Skin epidermis (tissue), 12 donors: ENCODE results near the gene ZSCAN20.

Source experiments
- H3K27ac ChIP-seq, 21 experiments: fragments of 200-600 bp; sonication (generic) in 11 of 21; one replicate each; pipeline ENCODE4 v1.5.0; 2020; ENCODE audit warnings: mild to moderate bottlenecking in 3 of 21, inconsistent platforms in 2 of 21, moderate library complexity in 2 of 21
- H3K4me3 ChIP-seq, 7 experiments: fragments of 200-600 bp; sonication (generic) in 2 of 7; one replicate each; pipeline ENCODE4 v1.5.0; 2020; ENCODE audit warnings: inconsistent platforms in 2 of 7, mild to moderate bottlenecking in 2 of 7, moderate library complexity in 1 of 7

The ZSCAN20 gene

DNA sequence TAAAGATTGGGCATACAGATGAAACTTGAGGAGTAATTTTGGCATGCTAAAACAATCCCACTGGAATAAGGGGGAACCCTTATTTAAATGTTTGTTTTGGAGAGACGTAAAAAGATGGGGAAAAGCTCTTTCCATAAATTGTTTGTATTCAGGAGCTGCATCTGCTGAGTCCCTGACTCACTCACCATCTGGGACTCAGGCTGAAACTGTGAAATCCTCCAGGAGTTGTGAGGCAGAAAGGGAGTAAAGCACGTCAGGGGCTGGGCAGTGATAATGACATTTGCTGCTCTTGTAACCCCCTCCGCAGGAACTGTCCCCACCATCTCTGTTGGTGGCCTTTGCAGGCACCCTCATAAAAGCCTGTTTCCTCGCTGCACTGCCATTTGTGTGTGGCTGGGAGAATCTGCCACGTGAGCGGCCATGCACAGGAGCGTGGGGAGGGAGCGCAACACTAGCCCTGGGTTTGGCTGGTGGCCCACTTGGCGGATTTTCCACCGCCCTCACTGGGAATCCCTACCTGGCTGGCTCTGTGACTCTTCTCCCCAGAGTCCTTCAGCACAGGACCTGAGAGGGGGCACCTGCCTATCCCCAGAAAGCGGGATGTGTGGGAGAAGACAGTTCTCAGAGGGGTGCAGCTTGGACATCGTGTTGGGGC, 45.3 kb downstream of the ZSCAN20 start:
- Histone ChIP-seq H3K27ac (no peak overlapping the region), H3K4me3 (no peak overlapping the region)

DNA sequence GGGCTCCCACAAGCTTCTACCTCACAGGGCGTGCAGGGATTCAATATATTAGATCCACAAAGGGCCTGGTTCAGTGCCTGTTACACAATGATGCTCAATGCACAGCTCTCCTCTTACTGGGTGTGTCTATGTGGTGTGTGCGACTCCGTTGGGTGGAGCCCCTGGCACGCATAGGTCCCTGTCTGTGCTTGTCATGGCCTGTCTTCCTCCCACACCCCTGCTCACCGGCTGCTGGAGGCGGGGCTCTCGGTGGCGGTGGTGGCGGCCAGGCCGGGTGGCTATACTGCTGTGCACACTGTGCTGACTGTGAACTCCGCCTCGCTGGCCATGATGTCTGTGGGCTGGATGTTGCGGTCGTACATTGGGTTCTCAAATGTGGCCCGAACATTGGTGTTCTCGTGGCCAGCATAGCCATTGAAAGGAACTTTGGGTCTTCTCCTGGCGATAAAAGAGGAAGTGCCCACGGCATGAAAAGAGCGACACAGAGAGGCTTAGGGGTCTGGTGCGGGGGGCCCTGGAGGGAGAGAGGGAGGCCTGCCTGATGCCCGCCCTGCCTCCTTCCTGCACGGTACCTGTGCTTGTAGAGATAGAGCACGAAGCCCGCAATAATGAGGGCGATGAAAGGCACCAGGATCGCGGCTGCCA, 46.9 kb downstream of the ZSCAN20 start:
- Histone ChIP-seq H3K4me3 (no peak overlapping the region), H3K27ac (no peak overlapping the region)

DNA sequence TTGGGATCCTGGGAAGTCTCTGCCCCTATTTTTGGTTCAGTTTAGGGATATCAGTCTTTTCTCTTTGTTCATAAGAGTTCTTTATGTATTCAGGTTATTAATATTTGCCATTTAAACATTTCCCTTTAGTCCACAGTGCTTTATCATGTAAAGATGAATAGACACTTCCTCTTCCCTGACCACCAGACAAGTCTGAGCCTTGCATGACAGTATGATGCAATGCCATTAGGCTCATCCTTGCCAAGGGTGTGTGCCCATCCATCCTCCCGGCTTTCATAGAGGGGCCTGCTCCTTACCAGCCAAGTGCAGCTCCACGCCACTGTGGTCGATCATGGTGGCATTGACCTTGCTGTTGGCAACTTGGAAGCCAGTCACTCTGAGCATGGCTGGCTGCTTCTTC, 52.1 kb downstream of the ZSCAN20 start:
- H3K27ac ChIP-seq = no peak overlapping the region
- H3K4me3 ChIP-seq = no peak overlapping the region

DNA sequence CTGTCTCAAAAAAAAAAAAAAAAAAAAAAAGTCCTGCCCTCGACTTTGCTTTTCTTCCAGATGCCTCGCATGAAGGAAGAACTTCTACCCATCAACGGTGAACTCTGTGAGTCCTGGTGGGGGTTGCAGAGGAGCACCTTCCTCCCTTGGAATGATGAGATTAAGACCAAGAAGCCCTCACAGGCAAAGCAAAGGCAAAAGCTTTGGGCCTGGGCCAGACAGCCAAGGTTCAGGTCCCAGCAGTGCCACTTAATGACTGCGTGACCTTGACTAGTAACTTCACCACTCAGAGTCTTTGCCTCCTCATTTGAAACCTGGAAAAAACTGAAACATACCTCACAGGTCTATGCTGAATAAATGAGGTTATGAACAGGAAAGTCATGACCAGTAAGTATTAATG, 55.5 kb downstream of the ZSCAN20 start:
- no peak overlapping the region for H3K27ac ChIP-seq
- H3K4me3 ChIP-seq = no peak overlapping the region

DNA sequence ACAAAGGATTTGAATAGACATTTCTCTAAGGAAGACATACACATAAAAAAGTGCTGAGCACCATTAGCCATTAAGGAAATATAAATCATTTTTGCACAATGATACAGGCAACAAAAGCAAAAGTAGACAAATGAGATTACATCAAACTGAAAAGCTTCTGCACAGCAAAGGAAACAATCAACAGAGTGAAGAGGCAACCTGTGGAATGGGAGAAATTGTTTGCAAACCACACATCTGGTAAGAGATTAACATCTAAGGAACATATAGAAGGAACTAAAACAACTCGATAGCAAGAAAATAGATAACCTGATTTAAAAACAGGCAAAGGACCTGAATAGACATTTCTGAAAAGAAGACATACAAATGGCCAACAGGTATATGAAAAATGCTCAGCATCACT, 57.5 kb downstream of the ZSCAN20 start:
- Histone ChIP-seq H3K4me3 (no peak overlapping the region), H3K27ac (no peak overlapping the region)

DNA sequence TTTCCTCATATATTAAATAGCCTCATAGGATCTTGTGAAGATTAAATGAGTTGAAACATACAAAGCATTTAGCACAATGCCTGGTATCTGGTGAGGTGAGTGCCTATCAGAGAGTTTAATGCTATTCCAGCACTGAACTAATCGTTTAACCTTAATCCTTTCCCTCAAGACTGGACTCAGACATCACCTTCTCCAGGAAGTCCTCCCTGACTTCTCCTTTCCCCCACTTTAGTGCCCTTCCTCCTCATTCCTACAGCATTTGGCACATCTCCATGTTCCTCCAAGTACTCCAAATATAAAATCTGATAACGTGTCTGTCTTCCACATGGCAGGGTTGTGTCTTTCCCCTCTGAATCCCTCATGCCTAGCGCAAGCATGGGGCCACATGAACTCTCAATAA, 59.8 kb downstream of the ZSCAN20 start:
- no peak overlapping the region for H3K27ac ChIP-seq
- no peak overlapping the region for H3K4me3 ChIP-seq

DNA sequence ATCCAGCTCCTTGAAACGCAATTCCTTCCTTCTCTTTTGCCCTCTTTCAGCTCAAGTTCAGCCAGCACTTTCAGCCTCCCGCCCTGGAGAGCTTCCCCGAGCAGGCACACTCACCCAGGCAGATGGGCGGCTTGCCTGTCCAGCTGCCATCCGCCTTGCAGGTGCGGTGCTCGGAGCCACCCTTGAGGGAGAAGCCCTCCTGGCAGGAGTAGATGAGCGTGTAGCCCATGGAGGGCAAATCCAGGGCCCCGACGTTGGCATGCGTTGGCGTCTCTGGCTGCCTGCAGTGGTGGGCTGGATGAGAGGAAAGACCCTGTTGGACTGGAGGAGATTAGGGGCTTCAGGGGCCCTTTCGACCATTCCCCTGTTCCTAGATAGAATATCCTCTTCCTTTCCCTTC, 60.5 kb downstream of the ZSCAN20 start:
- H3K4me3 ChIP-seq = no peak overlapping the region
- no peak overlapping the region for H3K27ac ChIP-seq

DNA sequence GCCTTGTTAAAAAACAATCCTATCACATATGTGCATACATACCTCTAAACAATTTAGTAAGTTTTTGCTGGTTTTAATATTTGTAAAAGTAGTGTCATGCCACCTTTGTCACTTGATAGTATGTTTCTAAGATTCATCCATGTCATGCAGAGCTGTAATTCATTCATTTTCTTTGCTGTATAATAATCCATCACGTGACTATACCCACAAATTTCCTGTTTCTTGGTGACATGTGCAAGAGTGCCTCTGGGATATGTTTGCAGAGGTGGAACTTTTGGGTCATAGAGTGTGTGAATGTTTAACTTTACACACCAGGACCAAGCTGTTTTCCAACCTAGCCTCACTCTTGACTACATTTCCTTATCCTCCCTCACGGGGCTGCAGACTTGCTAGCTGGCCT, 62.9 kb downstream of the ZSCAN20 start:
- Histone ChIP-seq H3K27ac (no peak overlapping the region), H3K4me3 (no peak overlapping the region)

DNA sequence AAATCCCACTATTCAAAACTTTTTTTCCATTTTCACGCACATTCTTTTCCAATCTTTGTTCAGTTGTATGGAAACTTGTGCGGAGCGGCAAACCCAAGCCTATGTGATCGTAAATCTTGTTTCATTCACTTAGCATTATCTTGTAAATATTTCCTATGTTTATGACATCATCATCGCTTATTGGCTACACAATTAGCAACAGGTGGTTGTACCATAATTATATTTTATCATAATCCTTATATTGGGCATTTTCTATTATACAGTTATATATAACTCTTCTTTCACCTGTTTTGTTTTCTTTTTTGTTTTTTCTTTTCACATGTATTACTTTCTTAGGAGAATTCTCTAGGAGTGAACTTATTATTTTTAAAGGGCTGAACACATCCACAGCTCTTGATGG, 65.4 kb downstream of the ZSCAN20 start:
- H3K27ac ChIP-seq = no peak overlapping the region
- no peak overlapping the region for H3K4me3 ChIP-seq

DNA sequence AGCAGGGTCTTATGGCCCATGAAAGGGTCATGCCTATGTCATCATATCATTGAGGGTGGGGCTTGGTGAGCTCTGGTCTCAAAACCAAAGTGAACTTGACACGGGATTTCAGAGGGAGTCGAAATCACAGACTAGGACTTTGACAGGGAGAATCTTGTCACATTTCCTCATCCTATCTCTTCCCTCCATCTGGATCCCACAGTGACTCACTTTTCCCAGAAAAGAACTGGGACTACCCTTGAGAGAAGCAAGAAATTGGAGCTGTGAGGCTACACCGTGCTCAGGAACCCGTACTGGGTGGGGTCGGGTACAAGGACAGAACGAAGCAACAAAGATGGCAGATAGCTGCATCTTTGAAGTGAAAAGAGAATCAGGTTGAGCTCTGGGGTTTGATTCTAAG, 69.5 kb downstream of the ZSCAN20 start:
- Histone ChIP-seq H3K27ac (no peak overlapping the region), H3K4me3 (no peak overlapping the region)
